ENCODE results near the gene SORD.
A peak's percentile ranks its signal among the peaks of the same experiment; 100 is the strongest.
"Not testable (repeated sequence)": the region's sequence is repeated elsewhere in the genome, so short reads cannot be mapped to it uniquely, and the experiment has no call there.

The SORD gene
- long read RNA-seq, donor 1, full-length matches to known transcripts: 40 of 93 reads
- long read RNA-seq, donor 1, partial matches to known transcripts: 53 of 93 reads
- long read RNA-seq, donor 1, other reads (novel, unspliced or antisense): 0 of 93 reads
- long read RNA-seq, donor 2, full-length matches to known transcripts: 27 of 65 reads
- long read RNA-seq, donor 2, partial matches to known transcripts: 38 of 65 reads
- long read RNA-seq, donor 2, other reads (novel, unspliced or antisense): 0 of 65 reads
- long read RNA-seq, donor 3, full-length matches to known transcripts: 10 of 10 reads
- long read RNA-seq, donor 3, partial matches to known transcripts: 0 of 10 reads
- long read RNA-seq, donor 3, other reads (novel, unspliced or antisense): 0 of 10 reads
- long read RNA-seq, donor 4, full-length matches to known transcripts: 8 of 23 reads
- long read RNA-seq, donor 4, partial matches to known transcripts: 15 of 23 reads
- long read RNA-seq, donor 4, other reads (novel, unspliced or antisense): 0 of 23 reads
- long read RNA-seq, donor 5, full-length matches to known transcripts: 23 of 33 reads
- long read RNA-seq, donor 5, partial matches to known transcripts: 10 of 33 reads
- long read RNA-seq, donor 5, other reads (novel, unspliced or antisense): 0 of 33 reads
- long read RNA-seq, donor 6, full-length matches to known transcripts: 21 of 27 reads
- long read RNA-seq, donor 6, partial matches to known transcripts: 6 of 27 reads
- long read RNA-seq, donor 6, other reads (novel, unspliced or antisense): 0 of 27 reads
- long read RNA-seq, donor 7: 0 reads
- long read RNA-seq, donor 8, full-length matches to known transcripts: 20 of 46 reads
- long read RNA-seq, donor 8, partial matches to known transcripts: 26 of 46 reads
- long read RNA-seq, donor 8, other reads (novel, unspliced or antisense): 0 of 46 reads

DNA sequence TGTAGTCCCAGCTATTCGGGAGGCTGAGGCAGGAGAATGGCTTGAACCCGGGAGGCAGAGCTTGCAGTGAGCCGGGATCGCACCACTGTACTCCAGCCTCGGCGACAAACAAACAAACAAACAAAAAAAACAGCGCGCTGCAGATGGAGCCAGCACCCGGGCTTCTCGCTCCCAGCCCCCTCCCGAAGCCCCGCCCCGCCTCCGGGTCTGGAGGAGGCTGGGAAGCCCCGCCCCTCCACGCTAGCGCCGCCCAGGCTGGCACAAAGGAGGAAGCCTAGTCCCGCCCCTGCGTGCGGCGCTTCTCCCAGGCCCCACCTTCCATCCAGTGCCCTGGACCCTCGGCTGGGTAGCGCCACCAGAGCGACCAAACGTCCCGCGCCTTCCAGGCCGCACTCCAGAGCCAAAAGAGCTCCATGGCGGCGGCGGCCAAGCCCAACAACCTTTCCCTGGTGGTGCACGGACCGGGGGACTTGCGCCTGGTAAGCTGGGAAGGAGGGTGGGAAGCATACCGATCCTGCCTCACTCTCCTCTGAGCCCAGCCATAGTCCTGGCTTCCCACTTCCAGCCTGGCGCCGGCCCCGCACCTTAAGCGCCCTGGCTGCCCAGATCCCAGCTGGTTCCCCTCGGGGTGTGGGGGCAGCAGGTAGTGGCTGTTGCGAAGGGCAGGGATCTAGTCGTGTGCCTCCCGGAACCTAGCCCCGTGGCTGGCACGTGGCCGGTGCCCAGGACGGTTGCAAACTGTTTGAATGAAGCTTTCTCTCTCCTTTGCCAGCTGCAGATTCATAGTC lies at the start of gene SORD:
SORD (plus strand) TSS at position 325 of the 788 bp plus-strand sequence; CDS start at position 414, 89 bp downstream.
- peak; percentile 91 for DNase-seq

DNA sequence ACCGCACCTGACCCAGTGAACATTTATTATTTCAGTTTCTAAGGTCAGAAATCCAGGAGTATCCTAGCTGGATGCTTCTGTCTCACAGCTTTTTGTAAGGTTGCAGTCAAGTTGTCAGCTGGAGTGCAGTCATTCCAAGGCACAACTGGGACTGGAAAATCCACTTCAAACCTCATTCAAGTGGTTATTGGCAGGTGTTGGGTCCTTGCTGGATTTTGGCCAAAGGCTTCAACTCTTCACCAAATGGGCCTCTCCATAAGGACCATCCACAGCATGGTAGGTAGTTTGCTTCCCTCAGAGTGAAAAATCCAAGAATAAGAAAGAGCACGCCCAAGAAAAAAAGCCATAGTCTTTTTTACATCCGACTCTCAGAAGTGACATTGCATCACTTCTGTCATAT lies 46.8 kb upstream of the SORD start:
- DNase-seq: not testable (repeated sequence)

DNA sequence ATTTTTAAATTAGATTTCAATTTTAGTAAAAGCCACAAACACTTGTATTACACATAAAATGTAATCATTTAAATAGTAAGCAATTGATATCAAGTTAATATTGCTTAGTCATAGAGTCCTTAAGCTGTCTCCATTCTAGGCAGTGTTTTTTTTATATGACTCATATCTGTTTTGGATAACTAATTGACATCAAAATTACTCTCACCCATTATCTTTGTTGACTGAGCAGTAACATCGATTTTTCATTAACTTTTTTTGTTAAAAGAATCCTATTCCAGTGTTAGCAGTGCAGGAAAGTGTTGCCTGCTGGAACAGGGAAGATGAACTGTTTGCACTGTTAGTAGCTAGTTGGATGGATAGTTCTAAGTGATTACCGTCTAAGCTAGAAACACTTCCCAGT lies 45.2 kb upstream of the SORD start:
- DNase-seq: not testable (repeated sequence)

DNA sequence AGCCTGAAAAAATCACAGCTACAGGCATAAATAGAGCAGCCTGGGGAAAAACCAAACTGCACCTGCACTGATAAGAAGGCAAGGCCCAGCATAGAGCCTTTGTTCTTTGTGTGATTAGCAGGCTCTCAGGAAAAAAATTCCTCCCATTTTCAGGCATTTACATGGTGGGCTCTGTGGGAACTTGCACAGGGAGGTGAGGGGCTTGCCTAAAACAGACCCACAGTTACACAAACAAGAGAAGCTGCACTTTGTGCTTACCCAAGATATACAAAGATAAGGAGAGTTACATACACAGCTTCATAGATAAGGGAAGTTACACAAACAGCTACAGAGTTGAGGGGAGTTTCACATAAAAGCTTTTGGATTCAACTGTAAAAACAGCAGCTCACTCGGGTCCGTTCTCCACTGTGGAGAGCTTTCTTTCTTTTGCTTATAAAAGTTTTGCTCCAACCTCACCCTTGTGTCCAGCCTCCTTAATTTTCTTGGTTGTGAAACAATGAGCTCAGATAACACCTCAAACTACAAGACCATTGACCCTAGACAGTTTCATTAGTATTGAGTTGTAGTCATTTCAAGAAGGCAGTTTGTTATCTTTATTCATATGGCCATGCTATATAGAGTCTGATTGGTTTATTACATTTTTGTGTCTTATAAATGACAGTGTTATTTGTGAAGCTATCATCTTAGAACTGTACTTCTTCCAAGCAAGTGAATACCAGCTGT lies 43.2 kb upstream of the SORD start:
- DNase-seq: not testable (repeated sequence)

DNA sequence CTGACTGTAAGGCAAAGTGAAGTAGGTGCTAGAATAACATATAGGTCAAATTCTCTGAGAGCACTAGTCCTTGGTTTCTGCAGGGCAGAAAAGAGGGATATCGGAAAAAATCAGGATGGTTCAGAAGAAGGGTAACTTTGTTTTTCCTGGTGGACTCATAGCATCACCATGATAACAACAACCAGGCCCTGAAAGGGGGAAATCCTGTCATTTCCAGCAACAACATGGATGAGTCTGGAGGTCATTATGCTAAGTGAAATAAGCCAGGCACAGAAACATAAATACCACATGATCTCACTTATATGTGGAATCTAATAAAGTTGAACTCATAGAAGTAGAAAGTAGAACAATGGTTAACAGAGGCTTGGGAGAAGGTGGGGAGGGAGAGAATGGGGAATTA lies 38.9 kb upstream of the SORD start:
- not testable (repeated sequence) for DNase-seq

DNA sequence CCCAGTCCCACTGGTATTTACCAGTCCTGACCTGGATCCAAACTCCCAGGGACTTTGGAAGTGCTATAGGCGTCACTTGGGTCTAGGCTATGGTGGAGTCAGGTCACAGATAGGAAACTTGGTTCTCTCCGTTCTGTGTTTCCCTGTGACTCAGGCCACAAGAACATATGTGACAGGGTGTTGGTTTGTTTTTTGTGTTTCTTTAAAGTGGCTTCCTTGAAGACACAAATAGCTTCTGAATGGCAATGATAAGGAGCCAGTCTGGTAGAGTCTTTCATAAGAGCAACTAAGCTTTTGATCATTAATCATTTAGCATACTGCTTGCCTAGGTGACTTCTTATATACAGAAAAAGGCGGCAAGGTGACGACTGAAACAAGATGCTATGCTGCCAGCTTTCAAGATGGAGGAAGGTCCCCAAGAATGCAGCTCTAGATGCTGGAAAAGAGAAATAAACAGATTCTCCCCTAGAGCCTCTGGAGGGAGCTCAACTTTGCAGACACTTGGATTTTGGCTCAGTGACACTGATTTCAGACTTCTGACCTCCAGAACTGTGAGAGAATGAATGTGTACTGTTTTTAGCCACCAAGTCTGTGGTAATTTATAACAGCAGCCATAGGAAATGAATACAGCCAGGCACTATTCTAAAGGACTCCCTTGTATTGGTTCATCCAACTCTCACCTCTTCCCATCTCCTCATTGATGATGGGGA lies 36.5 kb upstream of the SORD start:
- not testable (repeated sequence) for DNase-seq

DNA sequence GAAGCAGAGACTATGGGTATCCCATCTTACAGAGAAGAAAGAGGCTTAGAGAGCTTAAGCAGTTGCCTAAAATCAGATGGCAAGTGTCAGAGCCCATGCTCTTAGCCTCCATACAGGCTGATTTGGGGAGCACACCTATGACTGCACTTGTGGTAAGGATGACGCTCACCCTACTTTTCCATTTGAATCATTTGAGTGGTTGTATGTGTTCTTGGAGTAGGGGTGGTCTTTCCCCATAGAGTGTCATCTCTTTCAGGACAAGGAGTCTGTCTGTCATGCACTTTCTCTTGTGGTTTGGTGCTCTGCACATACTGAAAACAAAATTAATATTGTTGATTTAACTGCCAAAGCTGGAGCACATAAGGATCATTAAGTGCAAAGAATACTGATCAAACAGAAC lies 35.3 kb upstream of the SORD start:
- DNase-seq: not testable (repeated sequence)

DNA sequence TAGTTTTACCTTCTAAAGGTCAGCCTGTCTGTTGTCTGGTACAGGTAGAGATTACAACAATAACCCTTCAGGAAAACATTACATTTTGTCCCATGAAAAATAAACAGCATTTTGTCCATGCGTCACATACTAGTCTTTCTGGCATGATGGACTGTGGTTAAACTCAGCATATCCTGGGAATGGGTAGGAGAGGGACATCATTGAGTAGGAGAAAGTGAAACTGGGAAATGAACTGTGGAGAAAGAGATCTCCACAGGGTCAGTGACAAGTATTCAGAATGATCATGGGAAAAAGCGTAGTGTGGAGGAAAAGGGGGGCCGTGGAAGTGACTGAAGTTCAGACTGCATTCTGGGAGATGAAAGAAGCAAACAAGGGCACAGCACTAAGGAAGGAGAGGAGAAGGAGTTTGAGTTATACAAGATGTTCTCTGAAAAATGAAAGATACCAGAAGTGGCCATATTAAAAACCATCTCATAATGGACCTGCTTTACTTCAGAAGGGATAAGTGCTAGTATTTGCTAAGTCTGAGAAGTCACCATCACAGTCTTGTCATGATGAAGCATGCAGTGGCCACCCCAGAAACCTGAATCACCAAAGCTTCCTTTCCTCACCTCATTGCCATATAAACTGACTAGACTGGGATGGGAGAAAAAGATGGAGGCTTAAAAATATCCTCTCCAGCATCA lies 34.7 kb upstream of the SORD start:
- DNase-seq: not testable (repeated sequence)

DNA sequence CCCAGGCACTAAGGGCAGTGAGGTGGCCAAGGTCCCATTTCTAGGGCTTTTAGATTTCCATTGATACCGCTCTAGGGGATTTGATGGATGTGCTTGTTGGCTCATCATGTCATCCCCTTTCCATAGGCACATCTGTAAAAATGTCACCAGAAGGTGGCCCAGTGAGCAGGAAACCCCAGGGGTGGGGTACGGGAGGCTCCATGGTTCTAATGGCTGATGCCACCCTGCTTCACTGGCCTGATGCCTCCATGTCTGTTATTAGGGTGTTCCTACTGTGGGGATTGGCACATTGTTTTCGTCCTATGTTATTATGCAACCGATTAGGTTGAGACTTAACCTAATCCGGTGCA lies 34.1 kb upstream of the SORD start:
- DNase-seq: not testable (repeated sequence)

DNA sequence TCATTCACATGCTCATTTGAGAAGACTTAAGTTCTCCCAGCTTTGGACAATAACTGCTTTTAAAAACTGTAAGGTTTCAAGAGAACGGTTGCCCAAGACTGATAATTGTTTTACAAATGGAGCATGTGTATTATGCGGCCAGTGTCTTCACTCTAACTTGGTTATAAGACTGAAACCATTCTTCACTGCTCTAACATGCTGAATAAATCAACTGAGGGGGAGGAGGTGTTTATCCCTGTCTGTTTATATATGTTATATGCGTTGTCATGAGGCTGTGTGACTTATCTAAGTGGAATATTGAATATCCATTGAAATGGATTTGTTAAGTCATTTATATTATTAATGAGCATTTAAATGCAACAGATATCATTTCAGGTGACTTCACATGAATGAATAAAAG lies 25.4 kb upstream of the SORD start:
- not testable (repeated sequence) for DNase-seq

DNA sequence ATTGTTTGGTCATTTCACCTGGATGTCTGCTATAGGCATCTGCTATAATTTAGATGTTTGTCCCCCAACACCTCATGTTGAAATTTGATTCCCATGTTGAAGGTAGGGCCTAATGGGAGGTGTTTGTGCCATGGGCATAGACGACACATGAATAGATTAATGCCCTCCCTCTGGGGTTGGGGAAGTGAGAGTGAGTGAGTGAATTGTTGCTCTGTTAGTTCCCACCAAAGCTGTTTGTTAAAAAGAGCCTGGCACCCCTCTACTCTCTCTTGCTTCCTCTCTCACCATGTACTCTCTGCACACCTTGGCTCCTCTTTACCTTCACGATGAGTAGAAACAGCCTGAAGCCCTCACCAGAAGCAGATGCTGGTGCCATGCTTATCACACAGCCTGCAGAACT lies 23.9 kb upstream of the SORD start:
- no peak for DNase-seq

DNA sequence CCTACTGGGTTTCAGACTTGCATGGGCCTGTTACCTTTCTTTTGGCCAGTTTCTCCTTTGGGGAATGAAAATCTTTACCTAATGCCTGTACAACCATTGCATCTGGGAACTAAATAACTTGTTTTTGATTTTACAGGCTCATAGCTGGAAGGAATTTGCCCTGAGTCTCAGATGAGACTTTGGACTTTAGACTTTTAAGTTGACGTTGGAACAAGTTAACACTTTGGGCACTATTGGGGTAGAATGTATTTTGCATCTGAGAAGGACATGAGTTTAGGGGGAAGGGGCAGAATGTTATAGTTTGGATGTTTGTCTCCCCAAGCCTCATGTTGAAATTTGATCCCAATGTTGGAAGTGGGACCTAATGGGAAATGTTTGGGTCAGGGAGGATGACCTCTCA lies 21.8 kb upstream of the SORD start:
- DNase-seq: not testable (repeated sequence)

DNA sequence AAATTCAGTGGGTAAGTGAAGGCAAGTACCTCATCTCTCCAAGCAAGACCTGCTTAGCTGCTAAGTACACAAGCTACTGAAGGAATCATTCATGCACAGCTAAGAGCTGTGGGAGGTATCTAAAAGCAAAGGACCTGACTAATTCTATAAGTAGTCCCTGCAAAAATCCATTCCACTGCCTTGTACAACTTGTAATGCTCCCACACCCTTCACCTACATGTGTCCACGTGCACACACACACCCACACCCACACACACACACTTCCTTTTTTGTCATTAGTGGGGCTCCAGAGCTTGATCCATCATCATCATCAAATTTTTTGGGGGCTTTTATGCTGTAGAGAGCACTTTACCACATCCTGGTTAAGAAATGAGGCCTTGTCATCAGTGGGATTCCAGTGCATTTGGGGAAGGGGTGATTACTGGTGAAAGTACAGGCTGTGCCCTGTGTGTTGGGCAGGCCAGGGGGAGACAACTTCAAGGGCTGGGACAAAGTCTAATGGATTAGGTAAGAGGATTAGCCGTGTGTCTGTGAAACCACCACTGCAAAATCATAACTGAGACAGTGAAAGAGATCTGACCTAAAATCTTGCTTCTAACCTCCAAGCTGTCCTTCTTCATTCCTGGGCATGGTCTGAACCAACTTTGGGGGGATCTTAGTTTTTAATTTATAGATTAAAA lies 19.1 kb upstream of the SORD start:
- DNase-seq: not testable (repeated sequence)

DNA sequence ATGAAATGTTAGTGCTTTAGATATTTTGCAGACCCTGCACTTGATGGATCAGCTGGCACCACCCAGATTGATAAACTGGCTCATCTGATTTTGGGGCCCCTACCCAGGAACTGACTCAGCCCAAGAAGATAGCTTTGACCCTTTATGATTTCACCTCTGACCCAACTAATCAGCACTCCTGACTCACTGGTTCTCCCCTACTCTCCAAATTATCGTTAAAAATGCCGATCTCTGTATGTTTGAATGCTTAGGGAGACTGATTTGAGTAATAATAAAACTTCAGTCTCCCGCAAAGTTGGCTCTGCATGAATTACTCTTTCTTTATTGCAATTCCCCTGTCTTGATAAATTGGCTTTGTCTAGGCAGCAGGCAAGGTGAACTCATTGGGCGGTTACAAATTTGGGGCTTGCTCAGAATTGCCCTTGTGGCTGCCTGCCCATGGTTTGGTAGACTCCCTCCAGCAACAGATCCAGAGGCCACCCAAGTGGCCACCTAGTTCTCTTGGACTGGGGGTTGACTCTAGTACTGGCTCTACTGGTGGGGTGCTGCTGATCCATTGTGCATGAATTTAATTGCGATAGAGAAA lies 18.3 kb upstream of the SORD start:
- not testable (repeated sequence) for DNase-seq

DNA sequence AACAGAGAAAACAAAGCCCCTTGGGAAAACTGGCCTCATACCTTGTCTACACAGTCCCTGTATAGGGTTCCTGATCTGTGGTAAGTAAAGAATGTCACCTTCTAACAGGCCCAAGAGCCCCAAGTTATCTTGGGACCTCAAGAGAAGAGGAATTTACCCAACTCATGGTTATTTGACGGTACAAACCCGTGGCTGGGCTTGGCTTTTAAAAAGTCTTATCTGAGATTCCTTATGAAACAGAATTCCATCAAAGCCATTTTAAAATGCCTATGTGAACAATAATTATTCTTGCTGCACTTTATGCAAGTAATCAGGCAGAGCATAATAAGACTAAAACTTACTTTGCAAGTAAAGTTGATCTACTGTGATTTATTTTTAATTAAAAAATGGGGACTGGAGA lies 13.9 kb upstream of the SORD start:
- no peak for DNase-seq

DNA sequence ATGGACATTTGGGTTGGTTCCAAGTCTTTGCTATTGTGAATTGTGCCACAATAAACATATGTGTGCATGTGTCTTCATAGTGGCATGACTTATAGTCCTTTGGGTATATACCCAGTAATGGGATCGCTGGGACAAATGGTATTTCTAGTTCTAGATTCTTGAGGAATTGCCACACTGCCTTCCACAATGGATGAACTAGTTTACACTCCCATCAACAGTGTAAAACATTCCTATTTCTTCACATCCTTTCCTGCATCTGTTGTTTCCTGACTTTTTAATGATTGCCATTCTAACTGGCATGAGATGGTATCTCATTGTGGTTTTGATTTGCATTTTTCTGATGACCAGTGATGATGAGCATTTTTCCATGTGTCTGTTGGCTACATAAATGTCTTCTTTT lies 7.9 kb upstream of the SORD start:
- DNase-seq: not testable (repeated sequence)

DNA sequence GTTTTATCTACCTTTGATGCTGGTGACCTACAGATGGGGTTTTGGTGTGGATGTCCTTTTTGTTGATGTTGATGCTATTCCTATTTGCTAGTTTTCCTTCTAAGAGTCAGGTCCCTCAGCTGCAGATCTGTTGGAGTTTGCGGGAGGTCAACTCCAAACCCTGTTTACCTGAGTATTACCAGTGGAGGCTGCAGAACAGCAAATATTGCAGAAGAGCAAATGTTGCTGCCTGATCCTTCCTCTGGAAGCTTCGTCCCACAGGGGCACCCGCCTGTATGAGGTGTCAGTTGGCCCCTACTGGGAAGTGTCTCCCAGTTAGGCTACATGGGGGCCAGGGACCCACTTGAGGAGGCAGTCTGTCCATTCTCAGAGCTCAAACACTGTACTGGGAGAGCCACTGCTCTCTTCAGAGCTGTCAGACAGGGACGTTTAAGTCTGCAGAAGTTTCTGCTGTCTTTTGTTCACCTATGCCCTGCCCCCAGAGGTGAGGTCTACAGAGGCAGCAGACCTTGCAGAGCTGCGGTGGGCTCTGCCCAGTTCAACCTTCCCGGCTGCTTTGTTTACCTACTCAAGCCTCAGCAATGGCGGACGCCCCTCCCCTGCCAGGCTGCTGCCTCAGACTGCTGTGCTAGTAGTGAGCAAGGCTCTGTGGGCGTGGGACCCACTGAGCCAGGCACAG lies 2.6 kb upstream of the SORD start:
- not testable (repeated sequence) for DNase-seq

DNA sequence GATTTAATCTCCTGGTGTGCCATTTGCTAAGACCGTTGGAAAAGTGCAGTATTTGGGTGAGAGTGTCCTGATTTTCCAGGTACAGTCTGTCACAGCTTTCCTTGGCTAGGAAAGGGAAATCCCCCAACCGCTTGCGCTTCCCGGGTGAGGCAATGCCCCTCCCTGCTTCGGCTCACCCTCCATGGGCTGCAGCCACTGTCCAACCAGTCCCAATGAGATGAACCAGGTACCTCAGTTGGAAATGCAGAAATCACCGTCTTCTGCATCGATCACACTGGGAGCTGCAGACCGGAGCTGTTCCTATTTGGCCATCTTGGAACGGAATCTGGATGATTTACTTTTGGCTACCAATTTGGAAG lies 2.1 kb upstream of the SORD start:
- not testable (repeated sequence) for DNase-seq

DNA sequence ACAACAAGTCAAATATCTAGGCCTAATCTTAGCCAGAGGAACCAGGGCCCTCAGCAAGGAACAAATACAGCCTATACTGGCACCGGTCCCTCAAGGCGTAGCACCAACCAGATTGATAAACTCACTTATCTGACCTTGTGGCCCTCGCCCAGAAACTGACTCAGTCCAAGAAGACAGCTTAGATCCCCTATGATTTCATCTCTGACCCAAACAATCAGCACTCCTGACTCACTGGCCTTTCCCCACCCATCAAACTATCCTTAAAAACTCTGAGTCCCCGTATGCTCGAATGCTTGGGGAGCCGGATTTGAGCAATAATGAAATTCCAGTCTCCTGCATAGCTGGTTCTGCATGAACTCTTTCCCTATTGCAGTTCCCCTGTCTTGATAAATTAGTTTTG lies 1.6 kb upstream of the SORD start:
- DNase-seq: no peak
